Inferior parietal cortex (tissue), 1 donor: ENCODE data around the gene CCDC3.

Source experiments
- DNase-seq: peaks from one replicate; pipeline ENCODE4 v3.0.0-alpha.2; 2016; ENCODE audit errors: extremely low spot score

The CCDC3 gene

DNA sequence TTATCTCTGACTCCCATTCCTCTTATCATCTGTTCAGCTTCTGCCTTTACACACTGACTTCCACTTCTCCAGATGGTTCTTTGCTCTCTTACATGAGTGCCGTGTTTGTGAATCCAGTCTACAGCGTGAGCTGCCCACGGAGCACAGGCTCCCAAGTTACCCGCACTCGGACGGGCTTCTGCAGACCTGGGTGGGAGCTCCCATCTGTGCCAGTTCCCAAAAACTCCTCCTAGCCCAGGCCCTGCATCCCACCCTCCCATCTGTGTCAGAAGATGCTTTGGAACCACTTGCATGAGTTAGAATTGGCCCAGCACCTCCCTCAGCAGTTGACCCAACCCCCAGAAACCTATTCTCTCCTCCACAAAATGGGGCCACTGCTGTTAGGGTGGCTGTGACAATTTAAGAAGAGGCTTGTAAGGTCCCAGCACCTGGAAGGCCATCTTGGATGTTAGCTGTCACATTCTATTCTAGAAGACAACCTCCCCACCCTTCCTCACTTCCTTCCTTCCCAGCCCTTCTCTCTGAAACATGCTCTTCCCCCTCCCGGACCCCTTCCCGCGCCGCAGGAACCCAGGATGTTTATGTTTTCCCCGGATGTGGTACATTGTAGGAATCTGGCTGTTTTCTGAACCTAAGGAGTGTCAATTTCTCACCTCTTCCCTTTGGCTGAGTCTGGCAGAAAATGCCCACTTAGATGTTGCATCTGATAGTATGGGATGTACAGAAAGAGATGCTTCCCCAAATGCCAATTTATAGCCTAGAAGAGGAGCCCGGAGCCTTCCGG, 79.2 kb downstream of the CCDC3 start:
- no peak for DNase-seq

DNA sequence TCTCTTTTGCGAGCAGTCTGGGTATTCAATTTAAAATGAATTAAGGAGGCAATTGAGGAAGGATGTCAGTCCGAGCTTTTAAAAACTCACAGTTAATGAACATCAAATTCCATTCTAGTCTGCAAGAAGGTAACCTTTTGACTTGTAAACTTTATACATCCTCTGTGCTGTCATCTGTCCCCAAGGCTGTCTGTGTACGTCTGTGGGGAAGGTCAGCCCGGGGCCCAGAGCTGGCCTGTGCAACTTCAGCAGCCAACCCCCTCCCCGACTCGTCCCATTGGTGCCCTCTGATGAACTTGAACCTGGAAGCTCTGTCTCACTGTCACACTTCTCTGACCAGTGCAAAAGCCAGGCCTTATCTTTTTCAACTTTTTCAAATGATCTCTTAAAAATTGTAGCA, 80.3 kb downstream of the CCDC3 start:
- no peak for DNase-seq

DNA sequence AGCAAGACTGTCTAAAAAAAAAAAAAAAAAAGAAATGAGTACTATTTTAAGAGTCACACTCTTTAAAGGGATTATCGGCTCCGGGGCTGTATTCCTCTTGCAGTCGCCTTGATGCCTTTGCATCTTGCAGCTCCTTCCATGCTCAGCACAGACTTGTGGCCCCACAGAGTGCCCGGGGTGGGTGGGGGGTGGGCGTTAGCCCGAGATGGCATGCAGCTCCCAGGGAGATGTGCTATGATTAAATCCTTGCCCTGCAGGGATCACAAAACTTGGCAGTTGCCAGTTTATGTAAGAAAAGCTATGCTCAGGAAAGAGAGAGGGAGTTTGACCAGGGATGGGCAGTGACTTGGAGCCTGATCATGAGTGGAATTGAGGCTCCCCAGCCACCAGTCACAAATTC, 81.9 kb downstream of the CCDC3 start:
- no peak for DNase-seq

DNA sequence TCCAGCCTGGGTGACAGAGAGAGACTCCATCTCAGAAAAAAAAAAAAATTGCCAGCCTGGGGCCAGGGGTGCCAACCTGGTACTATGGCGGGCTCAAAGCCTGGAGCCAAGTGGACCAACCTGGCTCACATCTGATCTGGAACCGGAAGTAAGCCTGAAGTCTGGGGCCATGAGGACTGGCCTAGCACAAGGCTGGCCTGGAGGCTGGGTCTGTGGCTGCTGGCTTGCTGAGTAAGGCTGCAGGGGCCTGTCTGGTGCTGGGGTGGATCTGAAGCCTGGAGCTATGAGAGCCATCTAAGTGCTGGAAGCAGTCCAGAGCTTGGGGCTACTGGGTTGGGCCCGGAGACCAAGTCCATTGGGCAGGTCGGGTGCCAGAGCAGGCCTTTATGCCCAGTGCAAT, 84.9 kb downstream of the CCDC3 start:
- DNase-seq: no peak

DNA sequence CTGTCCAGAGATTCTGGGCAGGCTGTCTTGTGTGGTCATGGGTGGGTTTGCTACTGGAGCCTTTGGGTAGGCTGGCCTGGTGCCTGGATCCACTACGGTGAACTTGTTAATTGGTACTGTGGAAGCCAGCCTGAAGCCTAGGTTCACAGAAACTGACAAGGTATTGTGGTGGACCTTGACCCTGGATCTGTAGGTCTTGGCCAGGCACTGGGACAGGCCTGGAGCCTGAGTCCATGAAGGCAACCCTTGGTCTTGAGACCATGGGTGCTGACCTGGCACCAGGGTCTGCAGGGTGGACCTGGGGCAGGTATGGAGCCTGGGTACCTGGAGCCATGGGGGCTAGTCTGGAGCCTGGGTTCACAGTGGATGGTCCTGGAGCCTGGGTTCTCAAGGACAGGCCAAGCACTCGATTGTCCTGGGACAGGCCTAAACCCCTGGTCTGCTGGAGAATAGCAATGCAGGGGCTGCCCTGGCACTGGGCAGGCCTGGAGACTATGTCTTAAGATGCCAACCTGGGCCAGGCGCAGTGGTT, 85.8 kb downstream of the CCDC3 start:
- no peak for DNase-seq

DNA sequence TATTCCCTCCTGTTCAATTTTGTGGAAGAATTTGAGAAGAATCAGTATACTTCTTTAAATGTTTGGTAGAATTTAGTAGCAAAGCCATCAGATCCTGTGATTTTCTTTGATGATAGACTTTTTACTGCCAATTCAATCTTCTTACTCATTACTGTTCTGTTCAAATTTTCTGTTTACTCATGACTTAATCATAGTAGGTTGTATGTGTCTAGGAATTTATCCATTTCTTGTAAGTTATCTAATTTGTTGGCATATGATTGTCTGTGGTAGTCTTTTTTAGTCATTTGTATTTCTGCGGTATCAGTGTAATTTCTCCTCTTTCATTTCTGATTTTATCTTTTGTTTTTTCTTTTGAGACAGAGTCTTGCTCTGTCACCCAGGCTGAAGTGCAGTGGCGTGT, 87.4 kb downstream of the CCDC3 start:
- DNase-seq: no peak

DNA sequence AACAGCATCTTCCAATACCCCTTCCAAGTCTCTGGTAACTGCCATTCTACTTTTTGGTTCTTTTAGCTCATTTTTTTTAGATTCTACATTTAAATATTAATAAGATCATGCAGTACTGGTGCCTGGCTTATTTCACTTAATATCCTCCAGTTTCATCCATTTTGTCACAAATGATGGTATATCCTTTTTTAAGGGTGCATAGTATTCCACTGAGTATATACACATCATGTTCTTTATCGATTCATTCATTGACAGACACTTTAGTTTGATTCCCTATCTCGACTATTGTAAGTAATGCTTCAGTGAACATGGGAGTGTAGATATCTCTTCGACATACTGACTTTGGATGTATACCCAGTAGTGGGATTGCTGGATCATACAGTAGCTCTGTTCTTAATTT, 89.7 kb downstream of the CCDC3 start:
- no peak for DNase-seq

DNA sequence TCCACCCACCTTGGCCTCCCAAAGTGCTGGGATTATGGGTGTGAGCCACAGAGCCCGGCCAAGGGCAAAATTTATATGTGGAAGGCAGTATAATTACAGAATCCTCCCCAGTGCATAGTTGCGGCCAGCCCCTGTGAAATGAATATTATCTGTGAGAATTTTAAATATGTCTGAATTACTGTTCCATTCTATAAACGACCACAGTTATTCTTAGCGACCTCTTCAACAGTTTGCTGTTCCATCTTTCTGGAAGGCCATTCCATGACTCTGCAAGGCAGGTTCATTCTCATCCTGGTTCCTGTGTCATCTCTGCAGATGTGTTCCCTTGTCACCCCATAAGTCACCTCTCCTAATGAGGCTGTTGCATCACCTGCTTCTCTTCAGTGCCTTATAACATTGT, 90.7 kb downstream of the CCDC3 start:
- DNase-seq: no peak

DNA sequence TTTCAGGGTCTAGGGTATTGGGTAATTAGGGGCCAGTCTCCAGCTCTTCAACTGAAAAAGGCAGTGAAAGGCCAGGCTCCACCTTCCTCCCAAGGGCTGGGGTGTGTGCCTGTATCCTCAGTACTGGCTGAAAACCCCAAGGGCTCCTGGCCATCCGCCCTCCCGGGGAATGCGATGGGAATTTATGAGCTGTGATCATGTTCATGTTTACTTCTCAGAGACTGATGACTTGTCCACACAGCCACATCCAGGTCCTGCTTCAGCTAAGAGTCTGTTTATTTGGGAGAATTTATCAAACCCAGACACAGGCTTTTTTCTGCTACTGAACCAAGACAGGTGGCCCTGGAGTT, 91.7 kb downstream of the CCDC3 start:
- no peak for DNase-seq

DNA sequence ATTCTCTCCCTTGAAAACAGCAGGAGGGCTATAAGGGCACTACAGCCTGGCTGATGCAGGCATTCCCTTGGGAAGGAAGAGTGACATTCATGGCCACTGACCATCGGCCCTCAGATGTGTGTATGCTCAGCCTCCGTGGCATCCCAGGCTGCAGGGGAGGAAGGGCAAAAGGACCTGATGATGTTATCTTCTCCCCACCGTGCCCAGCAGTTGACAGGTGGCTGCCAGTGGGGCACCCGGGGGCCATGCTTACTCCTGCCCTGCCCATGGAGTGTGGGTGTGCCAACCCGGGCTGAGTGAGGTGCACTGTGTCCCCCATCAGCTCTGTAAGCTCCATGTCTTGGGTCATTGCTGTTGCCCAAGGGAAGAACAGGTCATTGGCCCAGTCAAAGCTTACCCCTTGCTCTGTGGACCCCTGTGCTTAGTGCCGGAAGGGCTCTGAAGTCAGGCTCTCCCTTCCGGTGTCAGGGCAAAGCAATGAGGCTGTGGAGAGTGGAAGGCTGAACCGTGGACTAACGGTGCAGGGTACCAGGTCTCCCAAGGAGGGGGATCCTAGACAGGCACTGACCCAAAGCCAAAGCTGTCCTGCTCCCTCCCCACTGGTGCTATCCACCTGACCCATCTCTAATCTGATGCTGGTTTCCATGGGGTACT, 92.2 kb downstream of the CCDC3 start:
- DNase-seq: no peak

DNA sequence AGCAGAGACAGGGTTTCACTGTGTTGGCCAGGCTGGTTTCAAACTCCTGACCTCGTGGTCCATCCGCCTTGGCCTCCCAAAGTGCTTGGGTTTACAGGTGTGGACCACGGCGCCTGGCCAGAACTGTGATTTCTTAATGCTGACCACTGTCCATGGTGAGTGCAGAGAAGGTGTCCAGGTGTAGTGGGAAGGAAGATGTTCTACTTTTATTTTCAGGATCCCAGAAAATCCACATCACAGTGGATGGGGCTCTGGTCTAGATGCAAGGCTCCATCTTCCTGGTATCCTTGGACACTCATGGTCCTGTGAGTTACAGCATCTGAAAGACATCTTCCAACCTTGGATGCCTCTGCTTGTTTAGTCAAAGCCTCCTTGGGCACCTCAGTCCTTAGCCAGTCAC, 92.7 kb downstream of the CCDC3 start:
- no peak for DNase-seq

DNA sequence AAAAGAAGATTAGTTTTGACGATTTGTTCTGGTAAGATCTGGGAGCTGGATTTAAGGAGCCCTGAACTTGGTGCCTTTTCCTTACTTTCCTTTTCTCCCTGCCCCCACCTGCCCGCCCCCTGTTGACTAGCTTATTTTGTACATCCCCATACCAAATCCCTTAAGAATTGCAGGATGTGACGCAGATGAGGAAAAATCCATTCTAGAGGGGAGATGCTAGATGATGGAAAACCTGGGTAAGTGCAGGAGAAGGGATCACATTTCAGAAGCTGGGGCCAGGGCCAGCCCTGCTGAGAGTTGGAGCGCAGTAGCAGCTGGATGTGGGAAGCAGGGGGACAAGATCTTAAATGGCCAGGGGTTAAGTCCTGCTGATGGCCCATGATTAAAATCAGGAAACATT, 93.9 kb downstream of the CCDC3 start:
- DNase-seq: no peak

DNA sequence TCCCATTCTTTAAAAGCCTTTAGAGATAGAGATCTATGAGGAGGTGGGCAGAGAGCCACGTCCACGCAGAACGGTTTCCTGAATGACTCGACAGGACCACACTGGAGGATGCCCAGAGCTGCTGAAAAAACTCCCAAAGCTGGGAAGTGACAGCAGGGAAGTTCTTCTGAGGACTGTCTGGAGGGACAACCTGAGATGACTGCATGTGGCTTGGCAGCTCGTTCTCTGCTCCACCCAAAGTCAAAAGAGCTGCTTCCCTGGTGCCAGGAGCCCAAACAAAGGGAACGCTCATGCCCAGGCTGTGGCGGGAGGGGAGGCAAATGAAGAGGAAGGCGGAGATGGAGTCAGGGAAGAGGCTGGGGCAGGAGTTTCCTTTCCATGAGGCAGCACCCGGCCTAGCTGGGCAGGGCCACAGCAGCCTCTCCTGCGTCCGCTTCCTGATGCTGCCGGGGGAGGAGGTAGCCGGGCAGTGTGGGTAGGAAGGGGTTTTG, 95.4 kb downstream of the CCDC3 start:
- no peak for DNase-seq

DNA sequence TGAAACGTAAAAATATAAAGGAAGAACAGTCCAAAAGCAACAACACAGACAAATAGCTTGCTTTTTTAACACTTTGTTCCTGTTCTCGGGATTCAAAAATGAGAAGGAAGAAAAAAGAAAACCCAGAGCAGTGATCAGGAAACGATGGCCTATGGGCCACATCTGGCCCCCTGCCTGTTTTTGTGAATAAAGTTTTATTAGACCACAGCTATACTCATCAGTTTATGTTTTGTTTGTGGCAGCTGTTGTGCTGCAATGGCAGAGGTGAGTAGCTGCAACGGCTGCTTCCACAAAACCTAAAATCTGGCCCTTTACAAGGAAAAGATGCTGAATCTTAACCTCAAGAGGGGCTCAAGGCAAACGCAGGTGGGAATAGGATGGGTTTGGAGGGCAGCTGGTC, 96.4 kb downstream of the CCDC3 start:
- DNase-seq: no peak

DNA sequence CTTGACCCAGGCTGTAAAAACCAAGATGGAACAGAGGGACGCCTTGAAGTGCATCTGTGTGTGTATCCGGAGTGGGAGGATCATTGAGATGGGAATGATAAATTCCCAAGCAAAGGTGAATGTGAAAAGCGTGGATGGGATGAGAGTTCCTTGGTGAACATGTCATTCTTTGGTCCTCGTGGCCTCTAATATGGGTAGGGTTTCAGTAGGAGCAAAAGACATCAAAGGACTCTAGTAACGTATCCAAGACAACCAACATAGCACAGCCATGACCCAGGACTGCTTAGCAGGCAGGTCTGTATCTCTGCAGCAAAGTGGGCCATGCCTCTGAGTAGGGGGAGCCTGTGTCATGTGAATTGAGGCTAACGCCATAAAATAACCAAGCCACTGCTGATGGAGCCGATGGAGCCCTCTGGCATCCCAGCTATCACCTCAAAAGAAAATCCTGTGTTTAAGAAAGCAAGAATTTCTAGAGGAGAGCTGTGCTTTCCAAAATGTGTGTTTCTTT, 98.6 kb downstream of the CCDC3 start:
- no peak for DNase-seq

DNA sequence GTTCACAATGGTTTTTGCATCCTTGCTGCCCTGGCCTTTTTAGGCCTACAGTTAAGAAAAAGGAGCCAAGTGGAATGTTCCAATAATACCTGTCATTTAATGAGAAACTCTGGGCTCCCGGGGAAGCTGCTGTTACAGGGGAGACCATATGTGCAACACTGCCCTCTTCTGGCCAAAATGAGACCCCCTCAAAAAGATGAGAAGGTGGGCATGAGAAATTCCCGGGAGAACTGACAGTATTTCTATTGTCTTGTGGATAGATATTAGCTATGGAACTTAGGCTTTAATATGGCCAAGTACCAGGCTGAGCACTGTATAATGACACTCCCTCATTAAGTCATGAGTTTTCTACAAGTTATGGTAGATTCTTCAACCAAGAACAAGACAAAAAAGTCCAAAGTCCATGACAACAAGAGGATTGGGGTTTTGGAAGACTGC, 99.4 kb downstream of the CCDC3 start:
- DNase-seq: peak; percentile 75

DNA sequence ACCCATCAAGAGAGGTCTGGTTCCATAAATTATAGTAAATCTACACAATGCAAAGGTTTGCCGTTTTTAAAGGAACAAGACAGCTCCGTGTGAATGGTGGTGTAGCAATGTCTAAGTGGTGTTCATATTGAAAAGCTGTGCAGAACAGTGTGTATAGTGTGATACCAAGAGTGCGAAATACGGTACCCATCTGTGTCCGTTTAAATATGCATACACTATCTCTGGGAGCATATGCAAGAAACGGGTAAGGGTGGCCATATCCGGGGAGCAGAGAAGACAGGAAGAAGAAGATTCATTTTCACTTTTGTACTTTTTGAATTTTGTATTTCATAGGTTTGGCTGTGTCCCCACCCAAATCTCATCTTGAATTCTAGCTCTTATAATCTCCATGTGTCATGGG, 102.0 kb downstream of the CCDC3 start:
- no peak for DNase-seq

DNA sequence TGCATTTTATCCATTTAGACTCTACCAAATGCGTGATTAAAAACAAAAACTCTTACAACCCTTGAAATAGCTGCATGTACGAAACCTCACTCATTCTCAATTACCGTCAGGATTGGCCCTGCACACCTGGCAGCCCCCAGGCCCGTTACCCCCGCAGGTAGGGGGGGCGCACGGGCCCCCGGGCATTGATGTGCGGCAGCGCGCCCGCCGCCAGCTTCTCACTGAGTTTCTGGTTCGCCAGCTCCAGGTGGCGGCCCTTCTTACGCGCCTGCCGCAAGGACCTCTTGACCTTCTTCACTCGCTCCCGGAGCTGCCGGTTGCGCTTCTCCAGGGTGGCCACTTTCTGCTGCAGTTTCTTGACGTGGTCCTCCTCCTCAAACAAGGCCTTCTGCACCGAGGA, 103.2 kb downstream of the CCDC3 start:
- DNase-seq: no peak

DNA sequence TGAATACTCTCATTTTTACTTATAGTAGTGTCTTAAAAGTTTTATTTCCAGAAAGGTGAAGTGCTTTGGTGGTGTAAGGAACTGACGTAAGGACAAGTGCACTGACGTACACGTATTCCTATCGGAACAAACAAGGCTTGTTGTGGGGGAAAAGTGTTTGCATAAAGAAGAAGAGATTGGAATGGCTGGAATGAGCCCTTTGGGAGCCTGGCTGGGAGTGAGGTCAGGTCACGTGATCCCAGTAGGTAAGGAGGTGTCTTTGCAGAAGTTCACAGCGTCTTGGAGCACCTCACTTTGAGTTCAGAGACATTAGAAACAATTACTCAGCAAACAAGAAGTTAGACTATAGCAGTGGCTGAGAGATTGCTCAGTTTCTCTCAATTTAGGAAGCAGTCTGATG, 104.2 kb downstream of the CCDC3 start:
- no peak for DNase-seq

DNA sequence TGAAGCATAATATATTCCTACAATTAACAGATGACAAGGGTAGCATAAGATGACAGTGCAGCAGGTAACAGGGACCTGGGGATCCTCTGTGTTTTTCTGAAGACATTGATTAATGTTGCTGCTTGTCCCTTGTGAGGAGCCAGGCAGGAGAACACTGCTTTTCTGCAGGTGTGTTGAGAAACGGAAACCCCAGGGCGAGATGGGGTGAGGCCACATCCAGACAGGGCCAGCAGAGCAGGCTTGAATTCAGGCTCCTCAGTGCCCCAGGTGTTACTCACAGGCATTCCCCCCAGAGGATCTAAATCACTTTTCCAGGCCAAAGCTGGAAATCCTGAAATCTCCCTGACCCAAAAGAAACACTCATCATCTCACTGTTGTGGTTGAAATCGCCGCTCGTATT, 105.3 kb downstream of the CCDC3 start:
- DNase-seq: no peak

DNA sequence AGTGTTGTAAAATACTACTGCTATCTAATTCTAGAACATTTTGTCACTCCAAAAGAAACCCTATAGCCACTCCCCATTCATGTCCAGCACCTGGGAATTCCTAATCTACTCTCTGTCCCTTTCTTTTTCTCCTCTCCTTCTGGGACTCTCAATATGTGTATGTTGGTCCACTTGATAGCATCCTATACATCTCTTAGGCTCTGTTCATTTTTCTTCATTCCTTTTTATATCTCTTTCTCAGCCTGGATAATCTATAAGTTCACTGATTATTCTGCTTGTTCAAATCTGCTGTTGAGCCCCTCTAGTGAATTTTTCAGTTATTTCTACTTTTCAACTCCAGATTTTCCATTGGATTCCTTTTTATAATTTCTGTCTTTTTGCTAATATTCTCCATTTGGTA, 108.6 kb downstream of the CCDC3 start:
- DNase-seq: no peak

DNA sequence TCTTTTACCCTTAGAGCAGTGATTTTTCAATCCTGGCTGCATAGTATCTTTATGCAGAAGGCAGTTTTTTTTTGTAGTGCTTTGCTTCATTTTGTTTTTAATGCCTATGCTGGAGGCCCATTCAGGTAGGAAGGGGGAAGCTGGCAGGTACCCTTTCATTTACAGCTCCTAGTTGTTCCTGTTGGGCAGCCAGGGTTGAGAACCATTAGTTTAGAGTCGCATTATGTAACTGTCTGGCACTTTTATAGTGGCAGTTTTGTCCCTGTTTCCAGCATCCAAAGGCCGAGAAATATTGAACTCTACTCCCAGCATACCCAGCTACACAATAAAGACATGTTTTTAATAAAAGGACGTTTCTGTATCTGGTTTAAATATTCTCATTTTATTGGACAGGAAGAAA, 110.6 kb downstream of the CCDC3 start:
- DNase-seq: no peak

DNA sequence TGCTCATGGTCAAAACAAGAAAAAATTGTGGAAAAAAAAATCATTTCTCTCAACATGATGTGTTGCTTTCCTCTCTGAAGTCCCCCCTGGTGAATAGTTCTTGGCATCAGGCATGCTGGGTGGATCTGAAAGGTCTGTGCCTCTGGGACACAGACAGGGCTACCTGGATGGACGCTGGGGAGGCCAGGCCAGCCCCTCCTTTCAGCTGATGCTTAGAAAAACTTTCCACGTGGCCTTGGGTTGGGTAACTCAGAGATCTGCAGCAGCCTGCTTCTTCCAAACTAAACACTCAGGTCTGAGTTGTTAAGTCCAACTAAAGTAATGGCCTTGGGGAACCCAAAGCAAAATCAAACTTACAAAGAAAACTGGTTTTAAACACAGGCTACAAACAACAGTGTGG, 113.0 kb downstream of the CCDC3 start:
- DNase-seq: no peak
